HepG2 (cell line): ENCODE measurements around the gene STOML1.

Experiments
- CHCHD3 ChIP-seq: sonication (generic); formaldehyde crosslinking; IDR thresholded peaks from 2 replicates; pipeline ENCODE4 v1.8.0; 2022; ENCODE audit warnings: mild to moderate bottlenecking, missing genetic modification reagents, moderate library complexity
- IKZF1 ChIP-seq: fragments of 450-650 bp; IDR thresholded peaks from 2 replicates; pipeline ENCODE4 v1.7.1; 2016
- MAFK ChIP-seq, 2 experiments: IDR thresholded peaks in 1 of 2; conservative IDR thresholded peaks in 1 of 2; 2 replicates each; pipeline ENCODE4 v1.6.1; 2011; ENCODE audit warnings: improper control_type of control experiment in 2 of 2, low read length in 2 of 2
- NR1H2 ChIP-seq: sonication (generic); formaldehyde crosslinking; IDR thresholded peaks from 2 replicates; pipeline ENCODE4 v1.8.1; 2022; ENCODE audit warnings: low read depth, missing genetic modification reagents, borderline replicate concordance
- SYNCRIP ChIP-seq: fragments of 200-400 bp; formaldehyde crosslinking; IDR thresholded peaks from 2 replicates; pipeline ENCODE4 v1.6.1; 2018; ENCODE audit warnings: mild to moderate bottlenecking, low read depth, low read length; ENCODE audit not compliant: insufficient read depth
- ZFP62 ChIP-seq: sonication (generic); formaldehyde crosslinking; IDR thresholded peaks from 2 replicates; pipeline ENCODE4 v1.4.0; 2020; ENCODE audit warnings: missing genetic modification reagents
- ZNF138 ChIP-seq: sonication (generic); formaldehyde crosslinking; IDR thresholded peaks from 2 replicates; pipeline ENCODE4 v1.5.0; 2020; ENCODE audit warnings: mild to moderate bottlenecking, low read depth, missing genetic modification reagents
- ZNF430 ChIP-seq: sonication (generic); formaldehyde crosslinking; IDR thresholded peaks from 2 replicates; pipeline ENCODE4 v1.9.0; 2021; ENCODE audit warnings: mild to moderate bottlenecking, missing genetic modification reagents

- TF ChIP-seq MAFK (conservative IDR thresholded peaks at IDR 0.05 in 1 of 2, IDR thresholded peaks at IDR 0.05 in 1 of 2; ENCODE audit: low read length in 2 of 2): no peak
- no peak for TF ChIP-seq ZNF138
- TF ChIP-seq ZNF430: no peak
- TF ChIP-seq ZFP62 (CRISPR knock-in tag): no peak
- no peak for TF ChIP-seq SYNCRIP
- TF ChIP-seq CHCHD3 (CRISPR knock-in tag): no peak
- no peak for TF ChIP-seq NR1H2
- no peak for TF ChIP-seq IKZF1
Measured at GRCh38 chr15:73950479-73950830, 41.6 kb downstream of the STOML1 start.
